GM12878 (cell line): ENCODE data around the gene DLG4. TPM values are rescaled to one million over a fixed set of nuclear protein-coding genes. Genes with fewer than 3 reads are reported as not detected.
A peak's percentile ranks its signal among the peaks of the same experiment; 100 is the strongest.

Source experiments
- ATAC-seq: fragments of 200-7000 bp; cut with Tn5 transposase; 3 replicates; pipeline ENCODE4 v1.9.1; 2020; ENCODE audit warnings: mild to moderate bottlenecking, moderate library complexity
- BruUV-seq: library from RNA; stranded (reverse); fragments of 400-500 nt; replicated peaks from 2 replicates; lab custom pipeline; 2021; lab: Mats Ljungman, UMichigan
- CTCF ChIA-PET: fragments of 300-600 bp; sonication (Branson Sonifier 250); formaldehyde crosslinking; extraction: SDS; loops from one replicate; lab custom pipeline; 2021; ENCODE audit warnings: inconsistent platforms; lab: Yijun Ruan, JAX
- POLR2A ChIA-PET: fragments of 350-600 bp; formaldehyde crosslinking; extraction: SDS; loops from one replicate; lab custom pipeline; 2021; ENCODE audit warnings: inconsistent platforms; lab: Charles Lee
- RAD21 ChIA-PET: fragments of 300-600 bp; sonication (Branson Sonifier 250); formaldehyde crosslinking; loops from one replicate; lab custom pipeline; 2023; ENCODE audit warnings: antibody characterized with exemption; ENCODE audit not compliant: unreplicated experiment; lab: Charles Lee
- SMC1A ChIA-PET: fragments of 300-600 bp; sonication (Branson Sonifier 250); formaldehyde crosslinking; loops from one replicate; lab custom pipeline; 2023; ENCODE audit not compliant: unreplicated experiment, uncharacterized antibody; lab: Charles Lee
- DNase-seq: peaks from one replicate; pipeline ENCODE4 v3.0.0-alpha.2; 2011; ENCODE audit warnings: low read depth, low spot score
- FAIRE-seq: peaks from 3 replicates; lab custom pipeline; 2011; peaks lifted over from hg19 to GRCh38; lab: Jason Lieb, UNC
- H2AFZ ChIP-seq: 2 replicates; pipeline ENCODE4 v1.6.0; 2011; ENCODE audit warnings: low read depth, low read length, control low read depth; ENCODE audit not compliant: control insufficient read depth
- H3K27ac ChIP-seq: 2 replicates; pipeline ENCODE4 v1.5.1; 2011; ENCODE audit warnings: control low read depth; ENCODE audit not compliant: control insufficient read depth, insufficient read depth
- H3K27me3 ChIP-seq, 2 experiments: replicated peaks in 1 of 2; 2 replicates each; pipeline versions ENCODE4 v1.6.0 to v1.6.1; 2011; ENCODE audit warnings: low read length in 1 of 2; ENCODE audit not compliant: control insufficient read depth in 2 of 2, insufficient read depth in 2 of 2
- H3K36me3 ChIP-seq, 2 experiments: 2 replicates each; pipeline ENCODE4 v1.5.1; 2011; ENCODE audit warnings: low read length in 1 of 2; ENCODE audit not compliant: control insufficient read depth in 2 of 2, insufficient read depth in 2 of 2
- H3K4me1 ChIP-seq: 2 replicates; pipeline ENCODE4 v1.6.1; 2011; ENCODE audit warnings: mild to moderate bottlenecking, low read length, moderate library complexity, mixed read lengths; ENCODE audit not compliant: control insufficient read depth, insufficient read depth
- H3K4me2 ChIP-seq: 2 replicates; pipeline ENCODE4 v1.6.0; 2011; ENCODE audit warnings: control low read depth; ENCODE audit not compliant: control insufficient read depth, insufficient read depth
- H3K4me3 ChIP-seq: fragments of 200-600 bp; sonication (generic); 2 replicates; pipeline ENCODE4 v1.5.1; 2016
- H3K79me2 ChIP-seq: 2 replicates; pipeline ENCODE4 v1.6.0; 2011; ENCODE audit warnings: low read length; ENCODE audit not compliant: control insufficient read depth, insufficient read depth
- H3K9ac ChIP-seq: 2 replicates; pipeline ENCODE4 v1.8.0; 2011; ENCODE audit warnings: low read length, control low read depth, mixed read lengths; ENCODE audit not compliant: control insufficient read depth, insufficient read depth
- H3K9me3 ChIP-seq: replicated peaks from 3 replicates; pipeline ENCODE4 v1.5.1; 2011; ENCODE audit warnings: mild to moderate bottlenecking, low read length; ENCODE audit not compliant: control insufficient read depth, insufficient read depth
- H4K20me1 ChIP-seq: 2 replicates; pipeline ENCODE4 v1.6.0; 2011; ENCODE audit not compliant: control insufficient read depth, insufficient read depth
- CREB1 ChIP-seq: IDR thresholded peaks from 2 replicates; pipeline ENCODE4 v1.6.1; 2012; ENCODE audit warnings: low read depth, mild to moderate bottlenecking, inconsistent platforms
- EGR1 ChIP-seq, 2 experiments: IDR thresholded peaks; 1 replicate in 1 of 2; 2 replicates in 1 of 2; pipeline ENCODE4 v1.6.1; 2011 to 2012; ENCODE audit warnings: low read depth in 2 of 2, low read length in 2 of 2, borderline replicate concordance in 1 of 2, mild to moderate bottlenecking in 1 of 2, moderate library complexity in 1 of 2
- ETV6 ChIP-seq, 2 experiments: fragments of 450-650 bp in 1 of 2; IDR thresholded peaks in 1 of 2; conservative IDR thresholded peaks in 1 of 2; 2 replicates each; pipeline ENCODE4 v1.6.1; 2014; ENCODE audit warnings: antibody characterized with exemption in 1 of 2, borderline replicate concordance in 1 of 2, low read depth in 1 of 2, mild to moderate bottlenecking in 1 of 2, moderate library complexity in 1 of 2
- NR2F1 ChIP-seq: fragments of 450-650 bp; conservative IDR thresholded peaks from 2 replicates; pipeline ENCODE4 v1.6.1; 2017; ENCODE audit warnings: mild to moderate bottlenecking
- PBX3 ChIP-seq: IDR thresholded peaks from 2 replicates; pipeline ENCODE4 v1.6.1; 2011; ENCODE audit warnings: mild to moderate bottlenecking, low read depth, low read length, moderate library complexity; ENCODE audit not compliant: insufficient replicate concordance
- SPI1 ChIP-seq: IDR thresholded peaks from 2 replicates; pipeline ENCODE4 v1.6.1; 2011; ENCODE audit warnings: low read depth, mild to moderate bottlenecking, low read length, moderate library complexity, borderline replicate concordance; ENCODE audit not compliant: insufficient read depth
- TCF12 ChIP-seq: IDR thresholded peaks from 2 replicates; pipeline ENCODE4 v1.6.1; 2011; ENCODE audit warnings: low read depth, mild to moderate bottlenecking, low read length
- YY1 ChIP-seq: IDR thresholded peaks from 2 replicates; pipeline ENCODE4 v1.6.1; 2011; ENCODE audit warnings: low read depth, mild to moderate bottlenecking, low read length
- ZBTB11 ChIP-seq: fragments of 450-650 bp; formaldehyde crosslinking; IDR thresholded peaks from 2 replicates; pipeline ENCODE4 v1.5.0; 2022; ENCODE audit warnings: mild to moderate bottlenecking, missing genetic modification characterization
- ZNF592 ChIP-seq: fragments of 450-650 bp; IDR thresholded peaks from 2 replicates; pipeline ENCODE4 v1.6.1; 2017; ENCODE audit warnings: mild to moderate bottlenecking, moderate library complexity
- WGBS: methylation state at CpG from one replicate; pipeline ENCODE4 v1.1.6; 2016; ENCODE audit warnings: low lambda C conversion rate; ENCODE audit not compliant: insufficient replicate concordance, insufficient coverage; ENCODE audit errors: missing lambda C conversion rate; 5-methylcytosine and 5-hydroxymethylcytosine counted together
- in situ Hi-C: fragments of 300-500 bp; cut with MboI; formaldehyde crosslinking; loops from 9 replicates; pipeline ENCODE4 v1.14.3; 2018; ENCODE audit warnings: mixed read lengths
- intact Hi-C: fragments of 100-400 bp; cut with micrococcal nuclease; formaldehyde crosslinking; loops from one replicate; pipeline ENCODE4 v1.14.2; 2022; ENCODE audit not compliant: unreplicated experiment
- polyA plus RNA-seq, 11 experiments: library from polyadenylated mRNA; depleted of rRNA in 4 of 11; unstranded in 6 of 11; stranded (reverse) in 5 of 11; fragments of >200 nt; fragmentation: Nextera tagmentation in 4 of 11; fragmentation: Illumina TruSeq in 1 of 11; extraction: Ambion mirVana in 4 of 11; extraction: Trizol in 1 of 11; gene quantifications; 1 replicate in 1 of 11; 2 replicates in 10 of 11; pipeline versions ENCODE4 v1.2.1 to v1.2.3, GENCODE V29; 2011 to 2016; ENCODE audit warnings: inconsistent platforms in 2 of 11, missing spikeins in 2 of 11, low read depth in 1 of 11
- total RNA-seq, 4 experiments: library from RNA; depleted of rRNA in 3 of 4; stranded (reverse); fragments of >200 nt in 3 of 4; fragmentation: Illumina TruSeq in 1 of 4; extraction: Trizol in 1 of 4; gene quantifications; 2 replicates each; pipeline versions ENCODE4 v1.2.1 to v1.2.3, GENCODE V29; 2013 to 2021

DLG4 gene
- total and polyA plus RNA-seq, 10 of the 15 experiments (the other 5 are each of a cell fraction or from before 2014, with no cell fraction given), result 0.07 to 4.1 (median 1.3) TPM

- Histone ChIP-seq H3K36me3 (peaks cover 10 to 18% of the 10 kb centered on the region in 2 experiments; a peak in 3 of 4 replicates), H3K9me3 (no peaks in the 10 kb centered on the region), H3K27ac (peak within 1 kb of the TSS; percentile 67), H3K4me2 (peak within 1 kb of the TSS; percentile 94), H3K9ac (peak within 1 kb of the TSS; percentile 93), H3K27me3 (no peaks in the 10 kb centered on the region), H3K4me3 (peak within 1 kb of the TSS; percentile 83), H2AFZ (peak within 1 kb of the TSS; percentile 73), H3K4me1 (peaks cover 16% of the 10 kb centered on the region), H3K79me2 (peaks cover 45% of the 10 kb centered on the region), H4K20me1 (no peaks in the 10 kb centered on the region)
- POLR2A ChIA-PET, result interaction anchor here (0.5 to 7.3 kb wide), 12 partner anchors 8 to 203 kb away, joined by 3 to 99 read pairs (median 4); partner anchors contain the start of genes ACADVL, CTDNEP1, DLG4 and DVL2
- RAD21 ChIA-PET, result interaction anchor here (1.0 to 6.3 kb wide), 7 partner anchors 7 to 109 kb away, joined by 3 to 51 read pairs (median 7); partner anchors contain the start of genes ACADVL, ACAP1, CTDNEP1 and DLG4
- no TSS peak for BruUV-seq
- DNase-seq, result peak; percentile 60
- CTCF ChIA-PET, result interaction anchor here (0.7 to 6.0 kb wide), 8 partner anchors 8 to 196 kb away, joined by 3 to 70 read pairs (median 4); partner anchors contain the start of genes ACADVL and DLG4
- SMC1A ChIA-PET, result interaction anchor here (1.0 to 4.3 kb wide), 6 partner anchors 8 to 343 kb away, joined by 3 to 34 read pairs (median 4); partner anchors contain the start of genes ACADVL, ACAP1, CTDNEP1 and DLG4
- in situ Hi-C loops (no loop called here), intact Hi-C loops (loop anchor here (1.0 to 5.0 kb wide), 2 partner anchors 8 to 65 kb away; partner anchors contain the start of gene EIF5A)
- FAIRE-seq, result no peak
- WGBS, result 1% methylated on average over 61 of the region's 62 CpGs
- peak; percentile 39 for ATAC-seq
- peak; percentile 7 for TF ChIP-seq PBX3
- TF ChIP-seq CREB1, result peak; percentile 74; the same call in 1 of the 2 replicates
- TF ChIP-seq TCF12, result 0 out of 2 replicates have a peak, but pooled peaks have one; percentile 17
- TF ChIP-seq EGR1 (IDR thresholded peaks at IDR 0.05; ENCODE audit: borderline replicate concordance in 1 of 2, low read depth in 2 of 2, low read length in 2 of 2), result peak in 1 of 2 experiments; percentile 87; a peak in 2 of 3 replicates
- TF ChIP-seq SPI1, result peak; percentile 87
- TF ChIP-seq NR2F1, result no peak
- TF ChIP-seq YY1, result peak; percentile 49; the same call in 1 of the 2 replicates
- no peak for TF ChIP-seq ZBTB11 (CRISPR knock-in tag)
- TF ChIP-seq ZNF592, result no peak
- no peak for TF ChIP-seq ETV6 (conservative IDR thresholded peaks at IDR 0.05 in 1 of 2, IDR thresholded peaks at IDR 0.05 in 1 of 2; ENCODE audit: borderline replicate concordance in 1 of 2, low read depth in 1 of 2)
These were observed 22.4 kb upstream of the DLG4 start, which contains the start of gene GABARAP for GRCh38 chr17:7241783-7242716. Gene GABARAP (minus strand): TSS chr17:7242449. CDS start chr17:7242330, 119 bp downstream.
